ENCODE measurements around the gene HGFAC.

DNA sequence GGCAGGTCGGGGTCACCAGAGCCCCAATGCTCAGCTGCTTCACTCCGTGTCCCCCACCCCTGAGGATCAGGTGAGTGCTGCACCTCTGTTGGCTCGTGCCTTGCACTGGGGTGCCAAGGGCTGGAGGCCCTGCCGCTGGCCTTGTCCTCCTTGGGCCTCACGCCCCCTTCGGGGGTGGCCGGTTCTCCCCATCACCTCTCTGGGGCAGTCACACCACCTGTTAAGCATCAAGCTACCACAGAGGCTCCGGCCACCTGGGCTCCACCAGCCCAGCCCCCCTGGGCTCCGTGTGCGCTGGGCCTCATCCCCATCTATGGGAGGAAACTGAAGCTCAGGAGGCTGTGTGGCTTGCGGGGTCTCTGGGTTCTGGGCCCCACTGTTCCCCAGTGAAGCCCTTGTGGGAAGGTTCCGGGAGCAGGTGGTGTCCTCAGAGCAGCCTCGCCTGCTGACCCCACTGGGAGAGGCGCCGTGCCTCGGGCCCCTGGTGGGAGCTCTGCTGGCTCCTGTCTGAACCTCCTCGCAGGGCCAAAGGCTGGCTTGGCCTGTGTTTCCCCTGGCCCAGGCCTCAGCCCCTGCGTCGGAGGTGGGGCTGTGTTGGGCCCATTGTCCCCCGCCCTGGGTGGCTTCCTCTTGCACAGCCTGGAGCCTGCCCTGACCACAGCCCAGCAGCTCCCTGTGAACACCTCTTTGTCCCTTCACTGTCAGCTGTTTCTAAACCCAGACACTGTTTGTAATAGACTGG is 52.1 kb downstream of the HGFAC start:
- TF ChIP-seq, protein P1, sequence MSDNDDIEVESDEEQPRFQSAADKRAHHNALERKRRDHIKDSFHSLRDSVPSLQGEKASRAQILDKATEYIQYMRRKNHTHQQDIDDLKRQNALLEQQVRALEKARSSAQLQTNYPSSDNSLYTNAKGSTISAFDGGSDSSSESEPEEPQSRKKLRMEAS (CRISPR knock-in tag; IDR thresholded peaks at IDR 0.05), result no peak
- no peak for TF ChIP-seq CTCF (IDR thresholded peaks at IDR 0.05)
- no peak for TF ChIP-seq NR3C1 (CRISPR knock-in tag; conservative IDR thresholded peaks at IDR 0.05; ENCODE audit: low read depth)
- TF ChIP-seq JUN (CRISPR knock-in tag; IDR thresholded peaks at IDR 0.05), result no peak
- no peak for TF ChIP-seq CBFB (CRISPR knock-in tag; IDR thresholded peaks at IDR 0.05; ENCODE audit: low read depth)

All from WTC11 (cell line).